MM.1S (cell line): ENCODE measurements around the gene ANXA11.

Source experiments
- DNase-seq: peaks from one replicate; pipeline ENCODE4 v3.0.0-alpha.2; 2015
- H2AFZ ChIP-seq: fragments of 300-600 bp; sonication (generic); 2 replicates; pipeline ENCODE4 v1.6.0; 2016; ENCODE audit warnings: antibody characterized with exemption, low read length
- H3F3A ChIP-seq: fragments of 300-600 bp; sonication (generic); 2 replicates; pipeline ENCODE4 v1.6.1; 2016; ENCODE audit warnings: mild to moderate bottlenecking, antibody characterized with exemption, low read length, moderate library complexity, mixed read lengths; ENCODE audit not compliant: insufficient read depth
- H3K27ac ChIP-seq: fragments of 300-600 bp; sonication (generic); 2 replicates; pipeline ENCODE4 v1.5.1; 2016; ENCODE audit warnings: mild to moderate bottlenecking, low read length
- H3K27me3 ChIP-seq: fragments of 300-600 bp; sonication (generic); replicated peaks from 2 replicates; pipeline ENCODE4 v1.6.0; 2016; ENCODE audit warnings: low read length; ENCODE audit not compliant: insufficient read depth
- H3K36me3 ChIP-seq: fragments of 300-600 bp; sonication (generic); replicated peaks from 2 replicates; pipeline ENCODE4 v1.6.1; 2016; ENCODE audit warnings: mild to moderate bottlenecking, low read length, mixed read lengths; ENCODE audit not compliant: insufficient read depth
- H3K4me1 ChIP-seq: fragments of 300-600 bp; sonication (generic); 2 replicates; pipeline ENCODE4 v1.6.1; 2016; ENCODE audit warnings: low read length, mixed read lengths
- H3K4me2 ChIP-seq: fragments of 300-600 bp; sonication (generic); 2 replicates; pipeline ENCODE4 v1.6.0; 2016; ENCODE audit warnings: low read depth, low read length
- H3K4me3 ChIP-seq: fragments of 300-600 bp; sonication (generic); 2 replicates; pipeline ENCODE4 v1.5.1; 2016; ENCODE audit warnings: low read length, mixed read lengths
- H3K79me2 ChIP-seq: fragments of 300-600 bp; sonication (generic); 2 replicates; pipeline ENCODE4 v1.6.1; 2016; ENCODE audit warnings: mixed run types, low read length, mixed read lengths
- H3K9ac ChIP-seq: fragments of 300-600 bp; sonication (generic); 2 replicates; pipeline ENCODE4 v1.6.1; 2016; ENCODE audit warnings: low read length, mixed read lengths
- H3K9me2 ChIP-seq: fragments of 300-600 bp; sonication (generic); replicated peaks from 2 replicates; pipeline ENCODE4 v1.6.1; 2016; ENCODE audit warnings: mild to moderate bottlenecking, low read length, mixed read lengths; ENCODE audit not compliant: insufficient read depth
- H3K9me3 ChIP-seq: fragments of 300-600 bp; sonication (generic); replicated peaks from 2 replicates; pipeline ENCODE4 v1.6.1; 2016; ENCODE audit warnings: mild to moderate bottlenecking, low read length, mixed read lengths; ENCODE audit not compliant: insufficient read depth
- H4K20me1 ChIP-seq: fragments of 300-600 bp; sonication (generic); 2 replicates; pipeline ENCODE4 v1.6.1; 2016; ENCODE audit warnings: mild to moderate bottlenecking, low read length, moderate library complexity, mixed read lengths; ENCODE audit not compliant: insufficient read depth
- CTCF ChIP-seq: fragments of 300-600 bp; sonication (generic); IDR thresholded peaks from 2 replicates; pipeline ENCODE4 v1.5.1; 2016; ENCODE audit warnings: antibody characterized with exemption, low read length, mixed read lengths
- EZH2 ChIP-seq: fragments of 300-600 bp; sonication (generic); optimal IDR thresholded peaks from 2 replicates; pipeline ENCODE3; 2017; ENCODE audit warnings: low read depth, mild to moderate bottlenecking, antibody characterized with exemption, low read length, mixed read lengths
- EZH2phosphoT487 ChIP-seq: fragments of 300-600 bp; sonication (generic); IDR thresholded peaks from 2 replicates; pipeline ENCODE4 v1.6.1; 2018; ENCODE audit warnings: antibody characterized with exemption, low read length

Gene ANXA11

GRCh38 chr10:80154626-80154977, 50.7 kb downstream of the ANXA11 start:
- Histone ChIP-seq H3K79me2 (no peaks in the 10 kb centered on the region), H3K9me2 (no peaks in the 10 kb centered on the region), H3K4me2 (no peak overlapping the region), H3F3A (no peaks in the 10 kb centered on the region), H3K9ac (no peak overlapping the region), H3K27me3 (no peaks in the 10 kb centered on the region), H2AFZ (no peak overlapping the region), H3K4me3 (no peak overlapping the region), H4K20me1 (no peaks in the 10 kb centered on the region), H3K27ac (no peak overlapping the region), H3K9me3 (no peaks in the 10 kb centered on the region), H3K36me3 (peaks cover 16% of the 10 kb centered on the region; the same call in 1 of the 2 replicates), H3K4me1 (no peaks in the 10 kb centered on the region)
- DNase-seq: no peak
- no peak for TF ChIP-seq EZH2phosphoT487
- TF ChIP-seq EZH2: no peak
- TF ChIP-seq CTCF: no peak

- DNase-seq: no peak
- no peaks in the 10 kb centered on the region for H3K9me2 ChIP-seq
- H3K9me3 ChIP-seq: no peaks in the 10 kb centered on the region
- no peaks in the 10 kb centered on the region for H4K20me1 ChIP-seq
- no peak overlapping the region for H3K4me3 ChIP-seq
- TF ChIP-seq EZH2phosphoT487: no peak
- TF ChIP-seq CTCF: no peak
- TF ChIP-seq EZH2: no peak
- no peaks in the 10 kb centered on the region for H3K4me1 ChIP-seq
- no peak overlapping the region for H2AFZ ChIP-seq
- H3F3A ChIP-seq: no peaks in the 10 kb centered on the region
- no peaks in the 10 kb centered on the region for H3K79me2 ChIP-seq
- H3K4me2 ChIP-seq: no peak overlapping the region
- H3K9ac ChIP-seq: no peak overlapping the region
- no peaks in the 10 kb centered on the region for H3K27me3 ChIP-seq
- H3K27ac ChIP-seq: no peak overlapping the region
- H3K36me3 ChIP-seq: peaks cover 16% of the 10 kb centered on the region; the same call in 1 of the 2 replicates
Observed at GRCh38 chr10:80153460-80153859, 51.9 kb downstream of the ANXA11 start.

- H3K4me3 ChIP-seq: no peak overlapping the region
- H3K4me1 ChIP-seq: no peaks in the 10 kb centered on the region
- H3K9ac ChIP-seq: no peak overlapping the region
- no peak for DNase-seq
- H3K36me3 ChIP-seq: peaks cover 16% of the 10 kb centered on the region; the same call in 1 of the 2 replicates
- H3K27me3 ChIP-seq: no peaks in the 10 kb centered on the region
- H3K27ac ChIP-seq: no peak overlapping the region
- H3K4me2 ChIP-seq: no peak overlapping the region
- no peaks in the 10 kb centered on the region for H3K9me2 ChIP-seq
- H3K79me2 ChIP-seq: no peaks in the 10 kb centered on the region
- H4K20me1 ChIP-seq: no peaks in the 10 kb centered on the region
- no peak overlapping the region for H2AFZ ChIP-seq
- no peak for TF ChIP-seq EZH2phosphoT487
- no peak for TF ChIP-seq CTCF
- no peak for TF ChIP-seq EZH2
- no peaks in the 10 kb centered on the region for H3F3A ChIP-seq
- no peaks in the 10 kb centered on the region for H3K9me3 ChIP-seq
Observed at GRCh38 chr10:80152820-80153219, 52.5 kb downstream of the ANXA11 start.

GRCh38 chr10:80150172-80150571, 55.2 kb downstream of the ANXA11 start:
- no peak for TF ChIP-seq CTCF
- no peak for TF ChIP-seq EZH2
- no peak for TF ChIP-seq EZH2phosphoT487
- H3K36me3 ChIP-seq: peaks cover 5% of the 10 kb centered on the region; the same call in 1 of the 2 replicates

More at GRCh38 chr10:80150172-80150571, 55.2 kb downstream of the ANXA11 start:
- no peak for DNase-seq
- Histone ChIP-seq H3F3A (peaks cover 13% of the 10 kb centered on the region), H3K27me3 (no peaks in the 10 kb centered on the region), H3K4me1 (peaks cover 12% of the 10 kb centered on the region), H3K4me3 (no peak overlapping the region), H3K4me2 (no peak overlapping the region), H3K9me3 (no peaks in the 10 kb centered on the region), H2AFZ (no peak overlapping the region), H3K27ac (no peak overlapping the region), H3K9me2 (no peaks in the 10 kb centered on the region), H3K9ac (no peak overlapping the region), H3K79me2 (no peaks in the 10 kb centered on the region), H4K20me1 (no peaks in the 10 kb centered on the region)
